ENCODE data around the gene TYMS.

Gene TYMS

DNA sequence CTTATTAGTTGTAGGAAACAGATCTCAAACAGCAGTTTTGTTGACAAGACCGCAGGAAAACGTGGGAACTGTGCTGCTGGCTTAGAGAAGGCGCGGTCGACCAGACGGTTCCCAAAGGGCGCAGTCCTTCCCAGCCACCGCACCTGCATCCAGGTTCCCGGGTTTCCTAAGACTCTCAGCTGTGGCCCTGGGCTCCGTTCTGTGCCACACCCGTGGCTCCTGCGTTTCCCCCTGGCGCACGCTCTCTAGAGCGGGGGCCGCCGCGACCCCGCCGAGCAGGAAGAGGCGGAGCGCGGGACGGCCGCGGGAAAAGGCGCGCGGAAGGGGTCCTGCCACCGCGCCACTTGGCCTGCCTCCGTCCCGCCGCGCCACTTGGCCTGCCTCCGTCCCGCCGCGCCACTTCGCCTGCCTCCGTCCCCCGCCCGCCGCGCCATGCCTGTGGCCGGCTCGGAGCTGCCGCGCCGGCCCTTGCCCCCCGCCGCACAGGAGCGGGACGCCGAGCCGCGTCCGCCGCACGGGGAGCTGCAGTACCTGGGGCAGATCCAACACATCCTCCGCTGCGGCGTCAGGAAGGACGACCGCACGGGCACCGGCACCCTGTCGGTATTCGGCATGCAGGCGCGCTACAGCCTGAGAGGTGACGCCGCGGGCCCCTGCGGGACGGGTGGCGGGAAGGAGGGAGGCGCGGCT is at the start of gene TYMS:
TSS of gene TYMS (plus strand) at position 343 of the 690 bp plus-strand sequence. CDS start at position 433, 90 bp downstream.
- peak; percentile 8 for DNase-seq

GRCh38 chr18:607930-608329 is 49.5 kb upstream of the TYMS start:
- DNase-seq = no peak

DNA sequence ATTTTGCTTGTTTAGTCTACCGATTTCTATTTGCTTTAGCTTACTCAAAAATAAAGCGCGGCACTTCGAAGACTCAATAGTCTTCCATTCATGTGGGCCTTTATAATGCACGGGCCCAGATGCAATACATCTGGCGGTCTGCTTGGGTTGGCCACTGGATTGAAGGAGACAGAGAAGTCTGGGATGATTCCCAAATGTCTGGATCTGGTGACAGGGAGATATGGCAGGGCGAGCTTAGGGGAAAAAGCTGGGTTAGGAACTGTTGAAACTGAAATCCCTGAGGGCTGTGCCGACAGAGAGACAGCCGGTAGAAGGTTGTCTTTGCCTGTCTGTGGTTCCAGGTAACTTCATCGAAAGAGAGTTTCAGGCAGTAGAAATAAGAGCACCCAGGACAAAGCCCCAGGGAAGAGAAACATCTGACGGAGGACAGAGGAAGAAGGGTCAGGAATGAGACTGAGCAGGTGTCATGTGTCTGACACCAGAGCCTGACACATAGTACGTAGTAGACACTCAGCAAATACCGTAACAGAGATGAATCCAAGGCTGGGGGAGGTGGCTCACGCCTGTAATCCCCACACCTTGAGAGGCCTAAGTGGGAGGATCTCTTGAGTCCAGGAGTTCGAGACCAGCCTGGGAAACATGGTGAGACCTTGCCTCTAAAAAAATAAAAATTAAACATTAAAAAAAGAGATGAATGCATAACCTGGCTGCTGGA is 47.1 kb upstream of the TYMS start:
- DNase-seq = no peak

GRCh38 chr18:612156-612555 is 45.3 kb upstream of the TYMS start:
- no peak for DNase-seq

- DNase-seq = no peak
Observed at GRCh38 chr18:614193-614592, 43.3 kb upstream of the TYMS start.

DNA sequence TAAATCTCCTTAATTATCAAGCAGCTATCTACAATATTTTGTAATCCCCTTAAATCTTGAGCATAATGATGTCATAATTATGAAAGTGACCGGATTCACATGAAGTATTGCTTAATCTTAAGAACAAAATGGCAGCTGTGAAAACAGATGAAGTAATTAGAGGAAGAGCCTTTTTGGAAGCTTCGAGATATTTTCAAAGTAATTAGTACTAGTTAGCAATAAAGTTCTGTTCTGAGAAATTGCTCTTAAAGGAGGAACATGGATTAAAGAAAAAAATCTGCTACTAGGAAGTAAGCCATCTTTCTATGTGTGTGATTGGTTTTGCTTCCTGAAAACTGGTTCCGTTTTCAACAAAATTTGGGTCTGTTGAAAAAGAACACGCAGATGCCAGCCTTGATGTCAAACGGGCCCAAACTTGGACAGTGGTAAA is 42.3 kb upstream of the TYMS start:
- DNase-seq = peak; percentile 81

DNA sequence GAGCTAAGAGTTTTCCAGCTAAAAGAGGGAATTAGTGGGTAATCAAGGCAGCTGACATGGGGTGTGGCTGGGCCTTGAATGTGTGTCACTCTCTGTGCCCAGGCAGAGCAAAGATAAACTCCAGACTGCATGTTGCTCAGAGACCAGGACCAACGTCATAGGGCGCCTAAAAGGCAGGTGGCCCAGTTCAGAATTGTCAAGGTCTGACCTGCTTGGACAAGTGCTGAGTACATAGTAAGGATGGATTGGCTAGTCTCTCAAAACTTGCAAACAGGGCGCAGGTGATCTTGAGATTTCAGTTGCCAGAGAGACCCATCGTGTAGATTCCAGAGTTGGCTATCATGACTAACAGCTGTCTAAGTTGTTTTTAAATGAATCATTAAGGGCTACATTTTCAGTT is 41.7 kb upstream of the TYMS start:
- peak; percentile 4 for DNase-seq

DNA sequence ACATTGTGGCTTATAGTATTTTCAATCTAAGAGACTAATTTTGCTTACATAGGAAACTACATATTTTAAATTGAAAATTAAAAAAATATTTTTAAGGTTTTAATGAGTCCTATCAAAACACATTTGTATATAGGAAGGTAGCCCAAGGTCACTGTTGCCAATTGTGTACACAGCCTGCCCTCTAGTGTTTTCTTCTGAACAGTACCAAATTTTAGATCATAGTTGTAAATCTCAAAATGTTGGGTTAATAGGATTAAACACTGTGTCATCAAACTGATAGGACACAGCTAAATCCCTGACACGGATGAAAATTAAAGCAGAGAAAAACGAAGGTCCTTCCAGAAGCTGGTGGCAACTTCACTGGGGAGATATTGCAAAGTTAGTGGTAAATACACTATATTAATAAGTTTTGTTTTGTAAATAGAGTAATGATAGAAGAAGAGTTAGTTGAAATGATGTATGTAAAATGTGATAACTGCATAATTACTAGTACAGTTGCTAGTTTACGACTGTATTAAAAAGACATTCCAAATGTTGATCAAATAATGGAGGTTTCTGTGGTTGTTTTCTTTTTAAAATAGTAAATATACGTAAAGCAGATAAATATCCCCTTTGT is 41.0 kb upstream of the TYMS start:
- DNase-seq = peak; percentile 61

DNA sequence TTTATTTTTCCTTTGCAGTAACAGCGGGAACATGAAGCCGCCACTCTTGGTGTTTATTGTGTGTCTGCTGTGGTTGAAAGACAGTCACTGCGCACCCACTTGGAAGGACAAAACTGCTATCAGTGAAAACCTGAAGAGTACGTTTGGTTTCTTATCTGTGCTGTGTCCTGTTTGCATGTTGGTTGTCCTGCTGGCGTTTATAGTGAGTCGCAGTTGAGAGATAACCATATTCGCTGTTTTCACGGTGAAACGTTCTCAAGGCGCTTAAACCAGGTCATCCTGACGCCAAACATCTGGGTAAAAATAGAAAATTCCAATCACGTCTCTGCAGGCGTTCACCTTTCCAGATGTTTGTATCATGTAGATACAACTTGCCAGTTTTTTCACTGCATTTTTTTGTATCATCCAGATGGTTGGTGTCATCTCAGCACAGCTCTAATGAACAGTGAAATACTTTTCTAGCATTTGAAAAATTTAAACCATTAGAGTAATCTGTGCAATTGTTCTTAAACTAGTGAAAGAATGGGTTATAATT is 39.4 kb upstream of the TYMS start:
- no peak for DNase-seq

- DNase-seq = no peak
Observed at GRCh38 chr18:618618-619017, 38.8 kb upstream of the TYMS start.

DNA sequence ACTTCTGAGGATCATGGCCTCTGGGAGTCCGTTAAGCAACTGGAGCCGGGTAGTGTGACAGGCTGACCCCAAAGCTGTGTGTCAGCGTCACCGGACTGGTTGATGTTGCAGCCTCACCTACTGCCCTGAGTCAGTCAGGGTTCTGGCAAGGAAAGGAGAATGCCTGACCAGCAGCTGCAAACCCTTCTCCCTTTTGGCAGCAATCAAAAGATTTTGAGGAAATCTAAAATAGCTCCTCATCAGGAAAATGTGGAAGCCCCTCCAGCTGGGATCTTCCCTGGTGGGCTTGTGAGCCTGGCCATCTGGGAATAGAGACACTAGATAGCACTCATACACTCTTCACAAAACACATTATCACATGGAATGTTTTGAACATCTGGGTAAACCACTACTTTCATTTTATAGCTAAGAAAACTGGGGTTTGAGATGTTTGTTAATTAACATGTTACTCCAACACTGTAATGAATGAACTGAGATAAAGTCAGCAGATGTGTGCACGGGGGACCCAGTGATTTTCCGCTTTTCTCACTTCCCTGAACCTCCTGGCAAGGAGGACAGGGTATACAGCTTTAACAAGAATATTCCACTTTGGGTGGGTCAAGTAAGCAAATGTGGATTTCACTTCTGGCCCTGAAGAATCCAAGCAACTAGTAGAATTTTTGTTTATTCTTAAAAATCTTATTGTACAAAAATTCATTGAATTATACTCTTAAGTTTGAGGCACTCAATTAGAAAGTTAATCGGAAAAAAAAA is 36.0 kb upstream of the TYMS start:
- no peak for DNase-seq

GRCh38 chr18:622289-622688 is 35.2 kb upstream of the TYMS start:
- no peak for DNase-seq

DNA sequence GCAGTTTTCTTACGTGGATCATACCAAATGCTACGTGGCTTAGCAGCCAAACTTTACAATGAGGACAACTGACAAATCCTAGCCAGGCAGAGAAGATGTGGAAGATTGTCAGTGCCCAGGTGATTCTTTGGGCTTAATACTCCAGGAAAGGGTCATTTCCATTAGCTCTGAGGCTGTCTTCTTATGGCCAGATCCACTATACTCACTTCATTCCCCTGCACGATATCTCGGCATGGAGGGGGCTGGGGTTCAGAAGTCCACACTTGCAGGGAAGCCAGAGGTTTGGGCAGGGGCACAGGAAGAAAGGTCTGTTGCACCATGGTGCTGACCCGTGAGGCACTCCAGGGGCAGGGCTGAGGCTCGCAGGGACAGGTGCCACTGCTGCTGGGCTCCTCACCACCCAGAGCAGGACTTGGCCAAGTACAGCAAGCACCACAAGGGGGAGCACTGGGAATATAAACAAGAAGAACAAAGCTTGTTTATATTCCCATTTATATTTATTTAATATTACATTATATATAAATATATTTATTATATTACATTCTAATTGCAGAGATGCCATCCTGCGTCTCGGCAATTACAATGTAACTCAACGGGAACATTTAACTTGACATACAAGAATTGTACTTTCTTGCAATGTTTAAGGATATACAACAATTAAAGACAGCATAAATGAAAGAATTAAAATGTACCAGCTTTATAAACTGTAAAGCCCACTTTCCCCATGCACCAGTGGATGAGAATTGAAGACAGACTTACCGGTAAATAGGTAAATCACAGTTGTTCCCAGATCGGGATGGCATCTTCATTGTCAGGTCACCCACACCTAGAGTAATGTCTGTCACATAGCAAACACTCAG is 33.5 kb upstream of the TYMS start:
- peak; percentile 78 for DNase-seq

- no peak for DNase-seq
Observed at GRCh38 chr18:627231-627630, 30.2 kb upstream of the TYMS start.

DNA sequence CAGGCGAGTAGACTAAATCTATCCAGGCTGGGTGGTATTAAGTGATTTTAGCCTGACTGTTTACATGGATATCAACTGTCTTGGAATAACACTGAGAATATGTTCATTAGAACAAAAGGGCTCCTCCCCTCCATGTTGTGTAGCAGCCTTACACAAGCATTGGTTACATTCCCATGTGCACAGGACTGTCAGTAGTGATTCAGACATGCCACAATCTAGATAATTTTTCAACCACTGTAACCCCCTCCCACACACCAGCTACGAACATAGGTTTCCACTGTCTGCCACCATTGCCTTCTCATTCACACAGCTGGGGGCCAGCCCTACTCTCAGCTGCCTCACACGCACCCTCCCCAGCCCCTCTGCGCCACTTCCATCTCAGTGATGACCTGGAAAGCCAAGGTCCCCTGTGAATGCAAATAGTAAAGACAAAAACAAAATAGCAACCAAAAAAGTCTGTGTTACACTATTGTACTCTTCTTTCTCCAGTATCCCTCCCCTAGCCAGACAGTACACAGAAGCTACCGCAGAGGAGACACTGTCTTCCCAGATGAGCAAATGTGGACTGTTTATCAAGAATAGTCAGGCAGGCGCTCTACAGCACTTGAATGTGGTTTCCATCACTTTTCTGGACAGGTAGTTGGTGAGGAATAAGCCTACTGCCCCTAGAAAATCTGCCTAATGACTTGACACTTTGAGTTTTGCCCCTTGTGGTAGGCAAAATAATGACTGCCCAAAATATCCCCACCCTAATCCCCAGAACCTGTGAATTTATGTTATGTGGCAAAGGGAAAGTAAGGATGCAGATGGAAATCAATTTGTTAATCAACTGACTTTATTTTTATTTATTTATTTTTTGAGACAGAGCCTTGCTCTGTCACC is 27.9 kb upstream of the TYMS start:
- no peak for DNase-seq

GRCh38 chr18:631560-631959 is 25.9 kb upstream of the TYMS start:
- DNase-seq = no peak

DNA sequence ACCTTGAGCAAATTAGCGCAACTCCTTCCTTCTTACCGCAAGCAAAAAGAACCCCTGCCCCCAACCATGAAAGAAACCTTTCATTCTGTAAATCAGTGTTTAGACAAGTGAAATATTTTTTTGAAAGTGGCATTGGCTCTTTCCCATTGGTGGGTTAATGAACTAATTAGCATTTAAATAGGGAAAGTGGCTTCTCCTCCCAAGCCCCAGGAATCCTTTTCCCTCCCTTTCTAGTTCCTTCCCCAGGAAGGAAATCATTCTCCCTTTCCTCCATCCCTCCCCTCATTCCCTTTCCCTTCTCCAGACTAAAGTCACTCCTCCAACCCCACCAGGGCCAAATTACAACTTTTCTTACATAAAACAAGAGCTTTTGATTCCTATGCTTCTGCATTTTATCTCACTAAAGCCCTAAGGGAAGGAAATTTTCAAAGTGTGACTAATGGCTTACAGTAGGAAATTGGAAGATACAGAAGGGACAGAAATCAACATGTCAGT is 22.9 kb upstream of the TYMS start:
- no peak for DNase-seq

GRCh38 chr18:635171-635570 is 22.3 kb upstream of the TYMS start:
- no peak for DNase-seq

DNA sequence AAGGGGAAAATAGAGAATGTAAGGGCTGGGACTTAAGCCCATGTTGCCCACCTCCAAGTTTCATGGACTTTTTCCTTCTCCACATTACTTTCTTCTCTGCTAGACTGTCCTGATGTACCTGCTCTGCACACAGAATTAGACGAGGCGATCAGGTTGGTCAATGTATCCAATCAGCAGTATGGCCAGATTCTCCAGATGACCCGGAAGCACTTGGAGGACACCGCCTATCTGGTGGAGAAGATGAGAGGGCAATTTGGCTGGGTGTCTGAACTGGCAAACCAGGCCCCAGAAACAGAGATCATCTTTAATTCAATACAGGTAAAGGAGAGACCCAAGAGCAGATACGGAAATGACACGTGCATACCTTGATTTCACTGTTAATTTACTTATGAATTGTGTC is 16.2 kb upstream of the TYMS start:
- no peak for DNase-seq

GRCh38 chr18:644395-645004 is 13.0 kb upstream of the TYMS start:
- DNase-seq = no peak
